ENCODE data around the gene ARHGAP9.

Gene ARHGAP9

GRCh38 chr12:57487597-57488401, 8.1 kb upstream of the ARHGAP9 start, which contains the start of gene MARS1:
MARS1 (plus strand) TSS chr12:57488068; CDS start chr12:57488091, 23 bp downstream.
- H3K9ac ChIP-seq (ENCODE audit: low read length) = peak within 1 kb of the TSS; percentile 99
- peak within 1 kb of the TSS; percentile 99 for H3K4me3 ChIP-seq (ENCODE audit: low read length)
- H3K9me3 ChIP-seq (ENCODE audit: control insufficient read depth, low read depth, low read length) = no peaks in the 10 kb centered on the region
- no peaks in the 10 kb centered on the region for H3K27me3 ChIP-seq (ENCODE audit: control insufficient read depth, insufficient read depth, low read length)
- peaks cover 5% of the 10 kb centered on the region for H3K4me1 ChIP-seq (ENCODE audit: control insufficient read depth, low read depth, low read length)
- peak within 1 kb of the TSS; percentile 94 for H3K27ac ChIP-seq (ENCODE audit: low read length)
- H3K36me3 ChIP-seq (ENCODE audit: control insufficient read depth, low read depth, low read length) = peaks cover 37% of the 10 kb centered on the region

GRCh38 chr12:57487055-57487596, 7.5 kb upstream of the ARHGAP9 start:
- H3K4me3 ChIP-seq (ENCODE audit: low read length) = no peak overlapping the region

GRCh38 chr12:57485695-57486094, 6.0 kb upstream of the ARHGAP9 start:
- peaks cover 5% of the 10 kb centered on the region for H3K4me1 ChIP-seq (ENCODE audit: control insufficient read depth, low read depth, low read length)
- H3K36me3 ChIP-seq (ENCODE audit: control insufficient read depth, low read depth, low read length) = peaks cover 19% of the 10 kb centered on the region
- no peaks in the 10 kb centered on the region for H3K9me3 ChIP-seq (ENCODE audit: control insufficient read depth, low read depth, low read length)
- peaks cover 1% of the 10 kb centered on the region for H3K27me3 ChIP-seq (ENCODE audit: control insufficient read depth, insufficient read depth, low read length)
- no peak overlapping the region for H3K4me3 ChIP-seq (ENCODE audit: low read length)
- no peak overlapping the region for H3K9ac ChIP-seq (ENCODE audit: low read length)
- no peak overlapping the region for H3K27ac ChIP-seq (ENCODE audit: low read length)

More at GRCh38 chr12:57487055-57487596, 7.5 kb upstream of the ARHGAP9 start:
- no peaks in the 10 kb centered on the region for H3K27me3 ChIP-seq (ENCODE audit: control insufficient read depth, insufficient read depth, low read length)
- H3K36me3 ChIP-seq (ENCODE audit: control insufficient read depth, low read depth, low read length) = peaks cover 32% of the 10 kb centered on the region
- no peak overlapping the region for H3K9ac ChIP-seq (ENCODE audit: low read length)
- no peak overlapping the region for H3K27ac ChIP-seq (ENCODE audit: low read length)
- H3K4me1 ChIP-seq (ENCODE audit: control insufficient read depth, low read depth, low read length) = peaks cover 5% of the 10 kb centered on the region
- H3K9me3 ChIP-seq (ENCODE audit: control insufficient read depth, low read depth, low read length) = no peaks in the 10 kb centered on the region

- Histone ChIP-seq H3K9me3 (ENCODE audit: control insufficient read depth, low read depth, low read length) (no peaks in the 10 kb centered on the region), H3K36me3 (ENCODE audit: control insufficient read depth, low read depth, low read length) (no peaks in the 10 kb centered on the region), H3K27me3 (ENCODE audit: control insufficient read depth, insufficient read depth, low read length) (peaks cover 13% of the 10 kb centered on the region), H3K27ac (ENCODE audit: low read length) (no peak overlapping the region), H3K4me1 (ENCODE audit: control insufficient read depth, low read depth, low read length) (peaks cover 5% of the 10 kb centered on the region), H3K9ac (ENCODE audit: low read length) (no peak overlapping the region), H3K4me3 (ENCODE audit: low read length) (no peak overlapping the region)
These were observed 3.8 kb upstream of the ARHGAP9 start for GRCh38 chr12:57483466-57483865.

- no peak overlapping the region for H3K4me3 ChIP-seq (ENCODE audit: low read length)
These were observed 2.0 kb upstream of the ARHGAP9 start for GRCh38 chr12:57481671-57482070.

GRCh38 chr12:57479043-57479375, 657 bp downstream of the ARHGAP9 start:
- Histone ChIP-seq H3K4me3 (ENCODE audit: low read length) (no peak overlapping the region), H3K27ac (ENCODE audit: low read length) (no peak overlapping the region)

More at GRCh38 chr12:57481671-57482070, 2.0 kb upstream of the ARHGAP9 start:
- H3K9ac ChIP-seq (ENCODE audit: low read length) = no peak overlapping the region
- no peaks in the 10 kb centered on the region for H3K9me3 ChIP-seq (ENCODE audit: control insufficient read depth, low read depth, low read length)
- peaks cover 29% of the 10 kb centered on the region for H3K27me3 ChIP-seq (ENCODE audit: control insufficient read depth, insufficient read depth, low read length)
- H3K4me1 ChIP-seq (ENCODE audit: control insufficient read depth, low read depth, low read length) = peaks cover 9% of the 10 kb centered on the region
- H3K27ac ChIP-seq (ENCODE audit: low read length) = no peak overlapping the region
- H3K36me3 ChIP-seq (ENCODE audit: control insufficient read depth, low read depth, low read length) = no peaks in the 10 kb centered on the region

GRCh38 chr12:57477710-57478681, 1.7 kb downstream of the ARHGAP9 start:
- H3K27ac ChIP-seq (ENCODE audit: low read length) = no peak overlapping the region

More at GRCh38 chr12:57479043-57479375, 657 bp downstream of the ARHGAP9 start:
- H3K36me3 ChIP-seq (ENCODE audit: control insufficient read depth, low read depth, low read length) = no peaks in the 10 kb centered on the region
- H3K9me3 ChIP-seq (ENCODE audit: control insufficient read depth, low read depth, low read length) = no peaks in the 10 kb centered on the region
- H3K4me1 ChIP-seq (ENCODE audit: control insufficient read depth, low read depth, low read length) = peaks cover 13% of the 10 kb centered on the region
- peaks cover 55% of the 10 kb centered on the region for H3K27me3 ChIP-seq (ENCODE audit: control insufficient read depth, insufficient read depth, low read length)
- H3K9ac ChIP-seq (ENCODE audit: low read length) = no peak overlapping the region

GRCh38 chr12:57476993-57477709, 2.5 kb downstream of the ARHGAP9 start:
- H3K9ac ChIP-seq (ENCODE audit: low read length) = no peak overlapping the region
- H3K27me3 ChIP-seq (ENCODE audit: control insufficient read depth, insufficient read depth, low read length) = peaks cover 72% of the 10 kb centered on the region
- H3K4me3 ChIP-seq (ENCODE audit: low read length) = no peak overlapping the region
- no peaks in the 10 kb centered on the region for H3K9me3 ChIP-seq (ENCODE audit: control insufficient read depth, low read depth, low read length)
- H3K36me3 ChIP-seq (ENCODE audit: control insufficient read depth, low read depth, low read length) = no peaks in the 10 kb centered on the region
- H3K4me1 ChIP-seq (ENCODE audit: control insufficient read depth, low read depth, low read length) = peaks cover 8% of the 10 kb centered on the region
- no peak overlapping the region for H3K27ac ChIP-seq (ENCODE audit: low read length)

More at GRCh38 chr12:57477710-57478681, 1.7 kb downstream of the ARHGAP9 start:
- Histone ChIP-seq H3K9ac (ENCODE audit: low read length) (no peak overlapping the region), H3K27me3 (ENCODE audit: control insufficient read depth, insufficient read depth, low read length) (peaks cover 64% of the 10 kb centered on the region), H3K4me3 (ENCODE audit: low read length) (no peak overlapping the region), H3K4me1 (ENCODE audit: control insufficient read depth, low read depth, low read length) (peaks cover 8% of the 10 kb centered on the region), H3K36me3 (ENCODE audit: control insufficient read depth, low read depth, low read length) (no peaks in the 10 kb centered on the region), H3K9me3 (ENCODE audit: control insufficient read depth, low read depth, low read length) (no peaks in the 10 kb centered on the region)

- H3K36me3 ChIP-seq (ENCODE audit: control insufficient read depth, low read depth, low read length) = no peaks in the 10 kb centered on the region
- H3K9me3 ChIP-seq (ENCODE audit: control insufficient read depth, low read depth, low read length) = no peaks in the 10 kb centered on the region
- no peak overlapping the region for H3K27ac ChIP-seq (ENCODE audit: low read length)
- H3K9ac ChIP-seq (ENCODE audit: low read length) = no peak overlapping the region
- H3K4me1 ChIP-seq (ENCODE audit: control insufficient read depth, low read depth, low read length) = peaks cover 8% of the 10 kb centered on the region
- peaks cover 77% of the 10 kb centered on the region for H3K27me3 ChIP-seq (ENCODE audit: control insufficient read depth, insufficient read depth, low read length)
- peak overlapping the region; percentile 51 for H3K4me3 ChIP-seq (ENCODE audit: low read length)
These were observed 3.3 kb downstream of the ARHGAP9 start for GRCh38 chr12:57476162-57476992.

Data from iPS-18a (cell line).